HCT116 (cell line): ENCODE data around the gene HLCS. TPM values are rescaled to one million over a fixed set of nuclear protein-coding genes. Genes with fewer than 3 reads are reported as not detected.

ENCODE experiments used
- ATAC-seq: fragments of 200-7000 bp; cut with Tn5 transposase; 2 replicates; pipeline ENCODE4 v1.9.1; 2020; ENCODE audit warnings: mild to moderate bottlenecking, moderate library complexity
- BruUV-seq: library from RNA; stranded (reverse); fragments of 400-500 nt; replicated peaks from 2 replicates; lab custom pipeline; 2021; lab: Mats Ljungman, UMichigan
- CTCF ChIA-PET: fragments of 300-600 bp; sonication (Branson Sonifier 250); formaldehyde crosslinking; loops from one replicate; lab custom pipeline; 2021; ENCODE audit warnings: antibody characterized with exemption; lab: Charles Lee
- POLR2A ChIA-PET: fragments of 300-600, 350-600 bp; sonication (Branson Sonifier 250); formaldehyde crosslinking; loops from one replicate; lab custom pipeline; 2021; ENCODE audit warnings: antibody characterized with exemption; lab: Charles Lee
- RAD21 ChIA-PET, 2 experiments: fragments of 300-600 bp; sonication (Branson Sonifier 250); formaldehyde crosslinking; loops; one replicate each; lab custom pipeline; 2023; ENCODE audit warnings: low total read pairs in 2 of 2; ENCODE audit not compliant: uncharacterized antibody in 2 of 2, unreplicated experiment in 2 of 2, low non-redundant PET in 1 of 2; lab: Charles Lee
- DNase-seq: peaks from one replicate; pipeline ENCODE4 v3.0.0-alpha.2; 2010; ENCODE audit warnings: low read depth, low spot score
- H2AFZ ChIP-seq: fragments of 200-600 bp; shearing (Covaris generic), sonication (generic); 2 replicates; pipeline ENCODE4 v1.6.1; 2017; ENCODE audit warnings: low read depth, mixed run types, mixed read lengths, antibody characterized with exemption, low read length; ENCODE audit not compliant: poor library complexity, severe bottlenecking
- H3K27ac ChIP-seq: 2 replicates; pipeline ENCODE4 v1.5.1; 2012; ENCODE audit warnings: low read depth, low read length
- H3K27me3 ChIP-seq: fragments of 200-600 bp; sonication (generic); 2 replicates; pipeline ENCODE4 v1.6.1; 2016; ENCODE audit warnings: mixed run types, low read length, mixed read lengths; ENCODE audit not compliant: insufficient read depth
- H3K36me3 ChIP-seq, 2 experiments: fragments of 200-500 bp in 1 of 2; fragments of 200-600 bp in 1 of 2; sonication (Bioruptor generic) in 1 of 2; sonication (generic) in 1 of 2; 2 replicates each; pipeline versions ENCODE4 v1.5.1 to v1.6.1; 2014 to 2016; ENCODE audit warnings: low read length in 2 of 2, inconsistent platforms in 1 of 2, mixed read lengths in 1 of 2, mixed run types in 1 of 2; ENCODE audit not compliant: insufficient read depth in 2 of 2, control insufficient read depth in 1 of 2
- H3K4me1 ChIP-seq, 2 experiments: fragments of 200-600 bp in 1 of 2; sonication (generic) in 1 of 2; 2 replicates each; pipeline versions ENCODE4 v1.5.1 to v1.6.1; 2012 to 2017; ENCODE audit warnings: low read length in 2 of 2, inconsistent platforms in 1 of 2, mild to moderate bottlenecking in 1 of 2, mixed read lengths in 1 of 2, mixed run types in 1 of 2, moderate library complexity in 1 of 2; ENCODE audit not compliant: insufficient read depth in 2 of 2, control insufficient read depth in 1 of 2
- H3K4me2 ChIP-seq: fragments of 200-600 bp; sonication (generic); 2 replicates; pipeline ENCODE4 v1.6.1; 2017; ENCODE audit warnings: mixed run types, low read length, mixed read lengths
- H3K4me3 ChIP-seq, 2 experiments: fragments of 200-600 bp in 1 of 2; sonication (generic) in 1 of 2; replicated peaks in 1 of 2; 2 replicates each; pipeline ENCODE4 v1.5.1; 2011 to 2016; ENCODE audit warnings: low read length in 2 of 2, control low read depth in 1 of 2, low read depth in 1 of 2, mild to moderate bottlenecking in 1 of 2, mixed read lengths in 1 of 2, mixed run types in 1 of 2
- H3K79me2 ChIP-seq: fragments of 200-600 bp; sonication (generic); 2 replicates; pipeline ENCODE4 v1.6.1; 2017; ENCODE audit warnings: mild to moderate bottlenecking, mixed run types, low read length, moderate library complexity, mixed read lengths; ENCODE audit not compliant: insufficient read depth
- H3K9ac ChIP-seq: fragments of 200-600 bp; sonication (generic); 2 replicates; pipeline ENCODE4 v1.6.1; 2016; ENCODE audit warnings: low read length, mixed read lengths
- H3K9me2 ChIP-seq: fragments of 200-600 bp; sonication (generic), shearing (Covaris generic); 2 replicates; pipeline ENCODE4 v1.6.1; 2017; ENCODE audit warnings: mixed run types, mild to moderate bottlenecking, moderate library complexity; ENCODE audit not compliant: insufficient read depth
- H3K9me3 ChIP-seq, 2 experiments: fragments of 200-500 bp in 1 of 2; fragments of 200-600 bp in 1 of 2; sonication (Bioruptor generic) in 1 of 2; sonication (generic) in 1 of 2; 2 replicates each; pipeline ENCODE4 v1.6.1; 2014 to 2017; ENCODE audit warnings: low read length in 2 of 2, mixed read lengths in 2 of 2, inconsistent platforms in 1 of 2, low read depth in 1 of 2, mild to moderate bottlenecking in 1 of 2, mixed run types in 1 of 2, moderate library complexity in 1 of 2; ENCODE audit not compliant: control insufficient read depth in 1 of 2, insufficient read depth in 1 of 2
- H4K20me1 ChIP-seq: fragments of 200-600 bp; sonication (generic), shearing (Covaris generic); 2 replicates; pipeline ENCODE4 v1.6.1; 2017; ENCODE audit warnings: mixed run types, mild to moderate bottlenecking, moderate library complexity; ENCODE audit not compliant: insufficient read depth
- ATF3 ChIP-seq: IDR thresholded peaks from 2 replicates; pipeline ENCODE4 v1.6.1; 2012
- CBX3 ChIP-seq: IDR thresholded peaks from 2 replicates; pipeline ENCODE4 v1.6.1; 2012; ENCODE audit warnings: low read depth
- CTCF ChIP-seq, 3 experiments: fragments of 200-600 bp in 1 of 3; sonication (generic) in 1 of 3; IDR thresholded peaks in 2 of 3; conservative IDR thresholded peaks in 1 of 3; 2 replicates each; pipeline ENCODE4 v1.5.1; 2012 to 2017; ENCODE audit warnings: low read depth in 2 of 3, low read length in 2 of 3, antibody characterized with exemption in 1 of 3, borderline replicate concordance in 1 of 3, control low read depth in 1 of 3, mild to moderate bottlenecking in 1 of 3, mixed read lengths in 1 of 3, mixed run types in 1 of 3, moderate library complexity in 1 of 3; ENCODE audit not compliant: insufficient read depth in 1 of 3
- EGR1 ChIP-seq: IDR thresholded peaks from 2 replicates; pipeline ENCODE4 v1.6.1; 2012; ENCODE audit warnings: low read depth
- ELF1 ChIP-seq: IDR thresholded peaks from 2 replicates; pipeline ENCODE4 v1.6.1; 2012; ENCODE audit warnings: low read depth, borderline replicate concordance
- EZH2 ChIP-seq: fragments of 200-600 bp; sonication (generic); IDR thresholded peaks from 2 replicates; pipeline ENCODE4 v1.6.1; 2017; ENCODE audit warnings: antibody characterized with exemption, mixed run types
- EZH2phosphoT487 ChIP-seq: fragments of 200-600 bp; IDR thresholded peaks from 2 replicates; pipeline ENCODE4 v1.6.1; 2018; ENCODE audit warnings: antibody characterized with exemption, borderline replicate concordance
- JUND ChIP-seq: IDR thresholded peaks from 2 replicates; pipeline ENCODE4 v1.6.1; 2012
- MAX ChIP-seq: IDR thresholded peaks from 2 replicates; pipeline ENCODE4 v1.6.1; 2012
- POLR2A ChIP-seq: IDR thresholded peaks from 2 replicates; pipeline ENCODE4 v1.7.0; 2011; ENCODE audit warnings: borderline replicate concordance; ENCODE audit not compliant: insufficient read depth, insufficient read length; ENCODE audit errors: extremely low read depth
- POLR2AphosphoS5 ChIP-seq: IDR thresholded peaks from 2 replicates; pipeline ENCODE4 v1.6.1; 2011; ENCODE audit warnings: mild to moderate bottlenecking, low read depth, low read length, moderate library complexity
- RAD21 ChIP-seq: IDR thresholded peaks from 2 replicates; pipeline ENCODE4 v1.6.1; 2012; ENCODE audit warnings: low read depth, mild to moderate bottlenecking
- REST ChIP-seq: IDR thresholded peaks from 2 replicates; pipeline ENCODE4 v1.6.1; 2012; ENCODE audit warnings: low read depth
- SIN3A ChIP-seq: IDR thresholded peaks from 2 replicates; pipeline ENCODE4 v1.6.1; 2012; ENCODE audit warnings: low read depth
- SP1 ChIP-seq: IDR thresholded peaks from 2 replicates; pipeline ENCODE4 v1.6.1; 2012; ENCODE audit warnings: low read depth
- SRF ChIP-seq: IDR thresholded peaks from 2 replicates; pipeline ENCODE4 v1.6.1; 2012; ENCODE audit warnings: low read depth
- YY1 ChIP-seq: IDR thresholded peaks from 2 replicates; pipeline ENCODE4 v1.6.1; 2011; ENCODE audit warnings: low read length, low read depth, moderate library complexity, mild to moderate bottlenecking; ENCODE audit not compliant: insufficient replicate concordance; ENCODE audit errors: extremely low read depth
- ZFX ChIP-seq: fragments of 450-650 bp; IDR thresholded peaks from 2 replicates; pipeline ENCODE4 v1.6.1; 2017
- ZNF274 ChIP-seq: fragments of 200-500 bp; sonication (Bioruptor generic); IDR thresholded peaks from 2 replicates; pipeline ENCODE4 v1.6.1; 2014; ENCODE audit warnings: mild to moderate bottlenecking, low read depth, low read length, inconsistent platforms
- intact Hi-C: fragments of 100-400 bp; cut with micrococcal nuclease; formaldehyde crosslinking; loops from 2 replicates; pipeline ENCODE4 v1.10.0; 2022
- total RNA-seq: library from RNA; stranded (reverse); gene quantifications from one replicate; pipeline ENCODE4 v1.2.1, GENCODE V29; 2021; ENCODE audit not compliant: unreplicated experiment

HLCS gene
- total RNA-seq, 1 experiment from 2014 or later, result 18.5 TPM

- no peaks in the 10 kb centered on the region for H3K36me3 ChIP-seq
- no peak overlapping the region for H2AFZ ChIP-seq
- ChIA-PET POLR2A (no interaction called here), CTCF (interaction anchor here (0.8 kb wide), 1 partner anchor 13 kb away, joined by 3 read pairs; no protein-coding TSS in a partner anchor), RAD21 (no interaction called here)
- intact Hi-C loops, result no loop called here
- no peaks in the 10 kb centered on the region for H3K4me1 ChIP-seq
- H3K4me2 ChIP-seq, result no peak overlapping the region
- no peak overlapping the region for H3K27ac ChIP-seq
- H3K27me3 ChIP-seq, result no peaks in the 10 kb centered on the region
- H3K79me2 ChIP-seq, result no peaks in the 10 kb centered on the region
- H4K20me1 ChIP-seq, result no peaks in the 10 kb centered on the region
- no peak for TF ChIP-seq MAX
- no peak for TF ChIP-seq ATF3
- no peak for TF ChIP-seq RAD21
- TF ChIP-seq POLR2AphosphoS5, result no peak
- no peak for TF ChIP-seq ZNF274
- no peak for TF ChIP-seq EZH2
- TF ChIP-seq SIN3A, result no peak
- no peak for TF ChIP-seq CTCF (IDR thresholded peaks at IDR 0.05 in 2 of 3, conservative IDR thresholded peaks at IDR 0.05 in 1 of 3; ENCODE audit: borderline replicate concordance in 1 of 3, insufficient read depth in 1 of 3, low read depth in 2 of 3, low read length in 2 of 3)
- no peak for TF ChIP-seq EGR1
- TF ChIP-seq CBX3, result no peak
- TF ChIP-seq POLR2A, result no peak
- no peak for TF ChIP-seq EZH2phosphoT487
- TF ChIP-seq ZFX, result no peak
- TF ChIP-seq REST, result no peak
- TF ChIP-seq SRF, result no peak
- no peak for TF ChIP-seq SP1
- no peak for TF ChIP-seq JUND
- no peak for TF ChIP-seq YY1
- TF ChIP-seq ELF1, result no peak
- H3K9me2 ChIP-seq, result no peaks in the 10 kb centered on the region
- no peak overlapping the region for H3K4me3 ChIP-seq
- no TSS peak for BruUV-seq
- H3K9ac ChIP-seq, result no peak overlapping the region
- no peak for DNase-seq
- no peak for ATAC-seq
- no peaks in the 10 kb centered on the region for H3K9me3 ChIP-seq
Observed at GRCh38 chr21:36867291-36867905, 99.1 kb downstream of the HLCS start.
